Measurements from ENCODE around the gene MGAT2.
"Not testable (repeated sequence)": the region's sequence is repeated elsewhere in the genome, so short reads cannot be mapped to it uniquely, and the experiment has no call there.

MGAT2 gene

GRCh38 chr14:49620182-49621113 lies at the start of gene MGAT2, which contains the start of gene RPL36AL:
Gene MGAT2 (plus strand): TSS chr14:49620799. CDS start chr14:49621269, 470 bp downstream.
Gene RPL36AL (minus strand): TSS chr14:49620626. CDS start chr14:49619104, 1,522 bp downstream.
- peak; percentile 87 to 96 for DNase-seq

GRCh38 chr14:49574038-49574437 lies 46.6 kb upstream of the MGAT2 start:
- DNase-seq, result no peak

- no peak for DNase-seq
These were observed 42.5 kb upstream of the MGAT2 start for GRCh38 chr14:49578141-49578540.

- DNase-seq, result no peak
These were observed 40.8 kb upstream of the MGAT2 start for GRCh38 chr14:49579841-49580240.

- no peak for DNase-seq
These were observed 39.1 kb upstream of the MGAT2 start for GRCh38 chr14:49581209-49582112.

GRCh38 chr14:49582113-49582977 lies 38.3 kb upstream of the MGAT2 start:
- DNase-seq, result no peak

- DNase-seq, result no peak
These were observed 37.0 kb upstream of the MGAT2 start for GRCh38 chr14:49583629-49584028.

- DNase-seq, result no peak
These were observed 36.5 kb upstream of the MGAT2 start for GRCh38 chr14:49584058-49584457.

- DNase-seq, result not testable (repeated sequence)
These were observed 35.5 kb upstream of the MGAT2 start for GRCh38 chr14:49584981-49585640.

- peak; percentile 94 to 98 for DNase-seq
These were observed 34.6 kb upstream of the MGAT2 start, which contains the start of gene RPS29 for GRCh38 chr14:49585803-49586672. Gene RPS29 (minus strand): TSS chr14:49586380. CDS start chr14:49586346, 34 bp downstream.

GRCh38 chr14:49586673-49587460 lies 33.7 kb upstream of the MGAT2 start:
- DNase-seq, result peak; percentile 57 to 74

- DNase-seq, result no peak
These were observed 31.2 kb upstream of the MGAT2 start for GRCh38 chr14:49589387-49589786.

- DNase-seq, result no peak
These were observed 27.6 kb upstream of the MGAT2 start for GRCh38 chr14:49593016-49593415.

- peak in 1 of 2 donors; percentile 13 for DNase-seq
These were observed 26.1 kb upstream of the MGAT2 start for GRCh38 chr14:49594347-49595091.

- no peak for DNase-seq
These were observed 22.5 kb upstream of the MGAT2 start for GRCh38 chr14:49598189-49598484.

- DNase-seq, result peak; percentile 64 to 90
These were observed 21.9 kb upstream of the MGAT2 start, which contains the start of gene LRR1 for GRCh38 chr14:49598485-49599300. Gene LRR1 (plus strand): TSS chr14:49598940. CDS start chr14:49599021, 81 bp downstream.

GRCh38 chr14:49607583-49607982 lies 13.0 kb upstream of the MGAT2 start:
- no peak for DNase-seq

- DNase-seq, result no peak
These were observed 8.3 kb upstream of the MGAT2 start for GRCh38 chr14:49612251-49612650.

Data from bone marrow (tissue), 2 donors.